ENCODE measurements around the gene SH3RF3.

The SH3RF3 gene

DNA sequence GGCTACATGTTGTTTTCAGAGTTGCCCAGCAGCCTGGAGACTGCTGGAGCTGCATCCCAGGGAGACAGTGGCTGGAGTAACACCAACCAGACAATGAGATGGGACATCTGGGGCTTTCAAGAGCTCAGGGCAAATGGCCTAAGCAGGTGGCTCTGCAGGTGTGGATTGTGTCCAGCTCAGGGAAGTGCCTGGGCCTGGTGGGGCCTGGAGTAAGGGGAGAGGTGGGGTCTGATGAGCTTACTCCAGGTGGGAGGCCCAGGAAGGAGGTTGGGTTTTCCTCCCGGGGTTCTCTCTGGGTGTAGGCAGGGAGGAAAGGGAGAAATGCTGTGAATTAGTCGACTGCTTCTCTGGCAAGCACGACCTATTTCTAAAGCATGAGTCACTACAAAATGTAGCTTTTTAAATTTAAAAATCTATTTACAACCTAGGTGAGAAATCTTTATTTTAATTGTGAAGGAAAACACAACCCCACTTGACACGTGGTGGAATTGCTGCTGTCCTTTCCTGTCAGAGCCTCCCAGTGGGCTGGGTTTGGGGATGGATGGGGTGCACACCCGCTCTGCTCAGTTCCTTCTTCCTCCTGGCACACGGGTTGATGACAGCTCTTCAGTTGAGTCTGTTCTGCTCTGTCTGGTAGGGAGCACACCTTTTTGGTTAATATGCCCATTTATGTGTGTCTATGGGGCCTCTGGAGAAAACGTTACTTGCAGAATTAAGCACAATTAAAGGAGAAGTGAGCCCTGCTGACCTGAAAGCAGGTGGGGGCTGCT lies 81.6 kb downstream of the SH3RF3 start:
- H3K27me3 ChIP-seq, result peaks cover 55% of the 10 kb centered on the region
- H4K20me1 ChIP-seq, result peaks cover 100% of the 10 kb centered on the region
- H3K27ac ChIP-seq, result no peak overlapping the region
- H3K4me3 ChIP-seq, result no peak overlapping the region
- peak overlapping the region; percentile 99 for H3K4me2 ChIP-seq
- TF ChIP-seq Cebpa-rat (IDR thresholded peaks at IDR 0.05), result no peak
- H3K4me1 ChIP-seq, result peaks cover 75% of the 10 kb centered on the region
- no peak overlapping the region for H3K9ac ChIP-seq
- no peaks in the 10 kb centered on the region for H3K9me3 ChIP-seq
- H3K36me3 ChIP-seq, result no peaks in the 10 kb centered on the region

DNA sequence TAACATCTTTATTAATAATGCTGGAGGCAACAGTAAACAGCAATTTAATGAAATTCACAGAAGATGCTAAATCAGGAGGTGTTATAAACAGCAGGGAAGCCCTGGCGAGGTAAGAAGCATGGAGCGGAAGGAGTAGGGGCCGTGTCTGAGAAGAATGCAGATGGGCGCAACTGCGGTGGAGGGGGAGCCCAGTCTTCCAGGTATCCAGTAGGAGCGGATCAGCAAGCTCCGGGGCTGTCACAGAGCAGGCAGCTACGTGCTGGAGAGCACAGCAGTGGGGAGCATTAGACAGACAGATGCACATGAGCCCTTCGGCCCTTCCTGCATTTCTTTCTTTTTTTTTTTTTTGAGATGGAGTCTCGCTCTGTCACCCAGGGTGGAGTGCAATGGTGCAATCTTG lies 82.3 kb downstream of the SH3RF3 start:
- no peak for TF ChIP-seq Cebpa-rat (IDR thresholded peaks at IDR 0.05)
- H3K9me3 ChIP-seq, result no peaks in the 10 kb centered on the region
- peaks cover 75% of the 10 kb centered on the region for H3K4me1 ChIP-seq
- H3K4me2 ChIP-seq, result peak overlapping the region; percentile 99
- no peak overlapping the region for H3K4me3 ChIP-seq
- H3K27ac ChIP-seq, result no peak overlapping the region
- peaks cover 100% of the 10 kb centered on the region for H4K20me1 ChIP-seq
- H3K36me3 ChIP-seq, result no peaks in the 10 kb centered on the region
- H3K9ac ChIP-seq, result no peak overlapping the region
- H3K27me3 ChIP-seq, result peaks cover 62% of the 10 kb centered on the region

DNA sequence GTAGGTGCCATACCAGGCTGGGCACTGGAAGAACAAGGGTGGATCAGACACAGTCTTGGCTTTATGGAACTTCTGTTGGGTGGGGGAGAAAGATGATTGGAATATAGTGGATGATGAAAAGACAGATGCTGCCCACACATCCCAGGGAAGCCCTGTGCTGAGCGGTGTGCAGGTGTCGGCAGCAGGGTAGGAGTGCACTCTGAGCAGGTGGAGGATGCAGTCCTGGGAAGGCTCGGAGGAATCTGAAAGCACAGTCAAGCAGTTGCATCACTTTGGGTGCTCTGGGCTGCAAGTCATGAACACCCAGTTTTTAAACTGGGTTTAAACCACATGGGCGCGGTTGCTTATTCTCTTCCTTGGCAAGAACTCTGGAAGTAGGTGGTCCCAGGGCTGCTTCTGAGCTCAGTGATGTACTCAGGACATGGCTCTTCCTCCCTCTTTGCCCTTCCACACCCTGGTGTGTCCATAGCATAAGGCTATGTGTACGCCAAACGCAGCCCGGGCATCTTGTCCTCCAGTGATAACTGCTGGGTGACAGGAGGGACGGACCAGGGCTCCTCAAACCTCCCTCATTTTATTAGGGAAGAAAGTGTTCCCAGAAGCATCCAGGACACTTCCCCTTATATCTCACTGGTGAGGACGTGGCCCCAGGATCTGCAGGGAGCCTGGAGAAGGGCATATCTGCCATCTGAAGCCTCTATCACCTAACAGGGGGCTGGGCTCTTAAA lies 84.0 kb downstream of the SH3RF3 start:
- Histone ChIP-seq H4K20me1 (peaks cover 100% of the 10 kb centered on the region), H3K9me3 (no peaks in the 10 kb centered on the region), H3K27me3 (peaks cover 63% of the 10 kb centered on the region), H3K27ac (no peak overlapping the region), H3K9ac (no peak overlapping the region), H3K4me3 (no peak overlapping the region), H3K36me3 (no peaks in the 10 kb centered on the region), H3K4me1 (peaks cover 79% of the 10 kb centered on the region), H3K4me2 (peak overlapping the region; percentile 99)
- no peak for TF ChIP-seq Cebpa-rat (IDR thresholded peaks at IDR 0.05)

DNA sequence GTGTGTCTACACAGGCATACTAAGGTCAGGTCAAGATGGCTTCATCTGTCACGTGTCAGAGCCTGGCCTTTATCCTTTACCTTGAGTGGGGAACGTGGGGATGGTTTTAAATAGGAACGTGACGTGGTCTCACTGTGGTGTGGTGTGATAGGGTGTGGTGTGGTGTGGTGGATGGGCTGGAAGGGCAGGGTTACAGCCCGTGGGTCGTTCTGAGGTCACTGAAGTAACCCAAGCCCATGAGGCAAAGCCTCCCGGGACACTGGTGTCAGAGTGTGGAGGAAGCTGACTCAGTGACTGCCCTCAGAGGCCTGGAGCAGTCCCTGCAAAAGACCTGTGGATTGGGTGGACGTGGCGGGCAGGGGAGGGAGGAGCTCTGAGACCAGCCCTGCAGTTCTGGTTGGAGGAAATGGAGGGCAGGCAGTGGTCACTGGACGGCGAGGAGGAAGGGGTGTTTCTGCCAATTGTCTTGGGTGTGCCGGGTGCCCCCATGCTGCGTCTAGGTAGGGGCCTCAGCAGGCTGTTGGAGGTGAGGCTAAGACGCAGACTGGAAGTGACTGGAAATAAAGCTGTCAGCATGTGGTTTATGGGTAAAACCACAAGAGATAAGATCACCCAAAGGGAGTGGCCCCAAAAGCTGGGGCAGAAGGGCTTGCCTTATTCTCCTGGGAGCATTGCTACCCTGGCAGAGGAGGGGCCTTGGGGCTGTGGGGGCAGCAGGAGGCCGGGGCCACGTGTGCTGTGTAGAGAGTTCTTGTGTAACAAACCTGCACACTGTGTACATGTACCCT lies 84.8 kb downstream of the SH3RF3 start:
- Histone ChIP-seq H3K4me3 (0 out of 2 replicates have a peak overlapping the region, but pooled peaks have one; percentile 39), H4K20me1 (peaks cover 93% of the 10 kb centered on the region), H3K36me3 (no peaks in the 10 kb centered on the region), H3K4me2 (peak overlapping the region; percentile 99), H3K4me1 (peaks cover 88% of the 10 kb centered on the region), H3K9ac (0 out of 2 replicates have a peak overlapping the region, but pooled peaks have one; percentile 45), H3K9me3 (no peaks in the 10 kb centered on the region), H3K27me3 (peaks cover 63% of the 10 kb centered on the region), H3K27ac (no peak overlapping the region)
- TF ChIP-seq Cebpa-rat (IDR thresholded peaks at IDR 0.05), result no peak

DNA sequence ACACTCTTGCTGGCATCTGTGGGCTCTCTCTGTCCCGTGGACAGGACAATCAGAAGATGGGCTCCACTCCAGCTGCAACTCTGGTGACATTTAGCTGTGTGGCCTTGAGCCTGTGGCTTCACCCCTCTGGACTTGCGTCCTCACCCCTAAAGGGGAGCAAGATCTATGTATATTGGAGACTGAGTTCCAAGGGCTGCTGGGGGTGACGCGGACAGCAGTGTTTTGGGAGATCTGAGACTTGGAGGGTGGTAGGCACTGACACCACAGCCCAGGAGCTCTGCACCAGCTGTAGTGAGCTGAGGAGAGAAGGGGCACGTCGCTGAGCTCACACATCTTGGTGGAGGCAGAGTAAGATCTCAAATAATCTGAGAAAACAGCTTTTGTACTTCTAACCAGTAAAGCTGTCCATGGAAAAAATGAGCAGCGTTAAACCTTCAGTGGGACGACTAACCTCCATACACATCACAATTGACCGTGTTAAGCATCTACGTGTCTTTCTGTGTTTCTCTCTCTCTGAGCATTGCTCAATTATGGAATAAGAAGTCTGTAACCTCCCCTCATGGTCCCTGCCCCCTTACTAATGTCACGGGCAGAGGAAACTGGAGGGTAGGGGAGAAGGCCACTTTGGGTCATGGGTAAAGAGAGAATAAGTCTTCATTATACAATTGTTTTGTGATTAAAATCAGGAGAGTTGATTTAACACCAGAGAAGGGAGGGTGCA lies 85.8 kb downstream of the SH3RF3 start:
- Histone ChIP-seq H4K20me1 (peaks cover 83% of the 10 kb centered on the region), H3K4me2 (peak overlapping the region; percentile 99), H3K27me3 (peaks cover 56% of the 10 kb centered on the region), H3K9me3 (no peaks in the 10 kb centered on the region), H3K36me3 (no peaks in the 10 kb centered on the region), H3K9ac (0 out of 2 replicates have a peak overlapping the region, but pooled peaks have one; percentile 45), H3K27ac (no peak overlapping the region), H3K4me1 (peaks cover 93% of the 10 kb centered on the region), H3K4me3 (peak overlapping the region; percentile 39; the same call in 1 of the 2 replicates)
- no peak for TF ChIP-seq Cebpa-rat (IDR thresholded peaks at IDR 0.05)

DNA sequence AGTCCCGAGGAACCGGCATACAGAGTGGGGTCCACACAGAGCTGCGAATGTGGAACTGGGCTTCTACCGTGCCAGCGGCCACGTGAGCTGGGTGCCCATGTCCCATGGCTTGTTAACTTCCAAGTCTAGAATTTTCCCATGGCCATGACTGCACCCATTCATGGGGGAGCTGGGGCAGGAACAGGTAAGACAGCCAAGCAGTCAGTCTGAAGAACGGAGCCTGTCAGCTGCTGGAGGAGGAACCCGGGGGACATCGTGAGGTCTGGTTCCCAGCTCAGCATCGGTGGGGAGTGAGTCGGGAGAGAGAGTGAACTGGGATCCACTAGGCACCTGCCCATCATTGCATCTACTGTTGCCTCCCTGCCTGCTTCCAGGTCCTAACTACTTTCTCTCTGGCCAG lies 86.9 kb downstream of the SH3RF3 start:
- H3K4me3 ChIP-seq, result no peak overlapping the region
- TF ChIP-seq Cebpa-rat (IDR thresholded peaks at IDR 0.05), result no peak
- peaks cover 72% of the 10 kb centered on the region for H4K20me1 ChIP-seq
- no peaks in the 10 kb centered on the region for H3K36me3 ChIP-seq
- no peak overlapping the region for H3K27ac ChIP-seq
- H3K4me1 ChIP-seq, result peaks cover 85% of the 10 kb centered on the region
- H3K9me3 ChIP-seq, result no peaks in the 10 kb centered on the region
- H3K9ac ChIP-seq, result no peak overlapping the region
- H3K27me3 ChIP-seq, result peaks cover 46% of the 10 kb centered on the region
- peak overlapping the region; percentile 99 for H3K4me2 ChIP-seq

DNA sequence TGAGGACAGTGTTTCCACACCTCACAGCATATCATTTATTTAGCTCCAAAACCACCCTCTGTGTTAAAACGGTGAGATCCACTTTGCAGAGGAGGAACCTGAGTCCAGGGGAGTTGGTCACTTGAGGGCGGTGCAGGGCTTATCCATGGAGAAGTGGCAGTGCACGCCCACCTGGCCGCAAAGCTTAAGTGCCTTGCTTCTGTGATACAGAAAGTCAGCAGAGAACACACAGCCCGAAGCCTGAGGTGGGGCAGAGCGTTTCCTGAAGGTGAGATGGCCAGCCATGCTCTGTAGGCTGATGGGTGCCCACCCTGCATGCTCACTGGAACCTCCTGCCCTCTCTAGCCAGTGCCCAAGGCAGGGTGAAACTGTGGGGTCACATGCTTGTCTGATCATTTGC lies 87.3 kb downstream of the SH3RF3 start:
- H3K27ac ChIP-seq, result no peak overlapping the region
- H3K4me1 ChIP-seq, result peaks cover 80% of the 10 kb centered on the region
- no peak for TF ChIP-seq Cebpa-rat (IDR thresholded peaks at IDR 0.05)
- H4K20me1 ChIP-seq, result peaks cover 68% of the 10 kb centered on the region
- no peaks in the 10 kb centered on the region for H3K36me3 ChIP-seq
- no peak overlapping the region for H3K4me3 ChIP-seq
- peak overlapping the region; percentile 99 for H3K4me2 ChIP-seq
- H3K9me3 ChIP-seq, result no peaks in the 10 kb centered on the region
- H3K9ac ChIP-seq, result no peak overlapping the region
- H3K27me3 ChIP-seq, result peaks cover 41% of the 10 kb centered on the region

DNA sequence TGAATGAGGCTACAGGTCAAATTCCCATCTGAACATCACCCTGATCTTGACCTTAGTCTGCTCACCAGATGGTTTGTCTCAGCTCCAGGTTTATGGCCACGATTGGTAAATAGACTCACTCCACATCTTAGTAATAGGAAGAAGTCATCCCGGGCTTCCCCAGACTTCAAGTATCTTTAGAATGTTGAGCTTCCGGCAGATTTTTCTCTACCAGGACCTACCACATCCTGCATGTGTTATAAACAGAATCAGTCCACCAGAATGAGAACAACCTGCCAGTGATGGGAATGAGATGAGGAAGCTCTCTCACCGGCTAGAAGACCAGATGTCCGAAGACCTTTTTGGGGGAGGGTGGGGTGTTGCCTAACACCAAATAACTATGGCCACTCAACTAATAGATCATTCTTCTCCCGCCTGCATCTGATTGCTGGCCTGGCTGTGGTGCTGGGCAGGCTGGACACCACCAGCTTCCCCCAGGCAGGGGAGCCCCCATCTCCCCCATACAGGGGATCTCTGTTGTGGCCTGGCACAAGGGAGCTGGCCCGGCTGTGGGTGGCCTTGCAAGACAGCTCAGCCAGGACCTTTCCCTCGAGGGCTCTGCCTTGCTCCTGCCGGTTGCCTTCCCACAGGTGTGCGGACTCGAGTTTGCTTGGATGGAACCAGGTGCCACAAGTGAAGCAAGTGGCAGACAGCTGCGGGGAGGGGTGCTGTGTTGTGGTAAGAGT lies 88.5 kb downstream of the SH3RF3 start:
- Histone ChIP-seq H4K20me1 (peaks cover 58% of the 10 kb centered on the region), H3K4me2 (peak overlapping the region; percentile 99), H3K9ac (peak overlapping the region; percentile 53), H3K4me1 (peaks cover 78% of the 10 kb centered on the region), H3K36me3 (no peaks in the 10 kb centered on the region), H3K9me3 (no peaks in the 10 kb centered on the region), H3K4me3 (peak overlapping the region; percentile 49), H3K27ac (peak overlapping the region; percentile 74), H3K27me3 (peaks cover 29% of the 10 kb centered on the region)
- TF ChIP-seq Cebpa-rat (IDR thresholded peaks at IDR 0.05), result no peak

Measured in BLaER1 (cell line).